Measurements from ENCODE around the gene WNT11. TPM values are rescaled to one million over a fixed set of nuclear protein-coding genes. Genes with fewer than 3 reads are reported as not detected.

WNT11 gene
- total RNA-seq, 3 donors from 2014 or later (not counting 1 experiment from before 2014, with no cell fraction given): 0.47 to 1.3 (median 0.80) TPM

- TF ChIP-seq CTCF (IDR thresholded peaks at IDR 0.05): no peak
- Histone ChIP-seq H3K4me3 (ENCODE audit: low read length) (peak overlapping the region; percentile 52), H3K9me3 (ENCODE audit: control insufficient read depth, insufficient read depth, low read length) (no peaks in the 10 kb centered on the region), H3K36me3 (ENCODE audit: control insufficient read depth, insufficient read depth, low read length) (no peaks in the 10 kb centered on the region), H3K27me3 (ENCODE audit: control insufficient read depth, insufficient read depth, low read length) (peaks cover 61% of the 10 kb centered on the region), H3K4me1 (ENCODE audit: control insufficient read depth, insufficient read depth, low read length) (peaks cover 49% of the 10 kb centered on the region), H3K27ac (ENCODE audit: low read length) (no peak overlapping the region)
- Mint-ChIP-seq H3K36me3 (no peaks in the 10 kb centered on the region), H3K4me1 (peaks cover 8 to 40% of the 10 kb centered on the region in 2 donors), H3K27ac (no peak overlapping the region), H3K4me3 (peak overlapping the region; percentile 45), H3K27me3 (ENCODE audit: low read depth in 2 of 2) (peaks cover 12 to 43% of the 10 kb centered on the region in 2 donors), H3K9me3 (no peaks in the 10 kb centered on the region)
- DNase-seq (peak in 1 of 2 donors; percentile 47), ATAC-seq (no peak)
- intact Hi-C loops (cut with micrococcal nuclease): loop anchor here (5.0 kb wide), 3 partner anchors 57 to 473 kb away; no protein-coding TSS in a partner anchor
- under 1% methylated on average over 61 of the region's 61 CpGs for WGBS (ENCODE audit: insufficient coverage)
Measured at GRCh38 chr11:76209375-76209972, 3.2 kb upstream of the WNT11 start.

GRCh38 chr11:76208438-76209374 lies 2.4 kb upstream of the WNT11 start:
- ATAC-seq: peak; percentile 62 to 74 (median 64)
- H3K27me3 ChIP-seq (ENCODE audit: control insufficient read depth, insufficient read depth, low read length): peaks cover 63% of the 10 kb centered on the region
- peak; percentile 89 for TF ChIP-seq CTCF (IDR thresholded peaks at IDR 0.05)
- H3K4me1 ChIP-seq (ENCODE audit: control insufficient read depth, insufficient read depth, low read length): peaks cover 49% of the 10 kb centered on the region
- H3K9me3 ChIP-seq (ENCODE audit: control insufficient read depth, insufficient read depth, low read length): no peaks in the 10 kb centered on the region
- H3K27ac ChIP-seq (ENCODE audit: low read length): no peak overlapping the region
- H3K9me3 Mint-ChIP-seq: no peaks in the 10 kb centered on the region
- no peak overlapping the region for H3K27ac Mint-ChIP-seq
- peak; percentile 74 to 89 for DNase-seq
- H3K36me3 Mint-ChIP-seq: no peaks in the 10 kb centered on the region
- intact Hi-C loops (cut with micrococcal nuclease): loop anchor here (5.0 kb wide), 3 partner anchors 56 to 474 kb away; no protein-coding TSS in a partner anchor
- H3K4me1 Mint-ChIP-seq: peaks cover 8 to 40% of the 10 kb centered on the region in 2 donors
- no peaks in the 10 kb centered on the region for H3K36me3 ChIP-seq (ENCODE audit: control insufficient read depth, insufficient read depth, low read length)
- under 1% methylated on average over 76 of the region's 79 CpGs for WGBS (ENCODE audit: insufficient coverage)
- peaks cover 18 to 51% of the 10 kb centered on the region in 2 donors for H3K27me3 Mint-ChIP-seq (ENCODE audit: low read depth in 2 of 2)
- peak overlapping the region; percentile 93 for H3K4me3 Mint-ChIP-seq
- H3K4me3 ChIP-seq (ENCODE audit: low read length): peak overlapping the region; percentile 52

- H3K4me3 Mint-ChIP-seq: peak overlapping the region; percentile 93
Measured at GRCh38 chr11:76207642-76208401, 1.5 kb upstream of the WNT11 start.

More at GRCh38 chr11:76207642-76208401, 1.5 kb upstream of the WNT11 start:
- intact Hi-C loops (cut with micrococcal nuclease): loop anchor here (1.0 to 5.0 kb wide), 6 partner anchors 27 to 474 kb away; no protein-coding TSS in a partner anchor
- H3K27me3 ChIP-seq (ENCODE audit: control insufficient read depth, insufficient read depth, low read length): peaks cover 59% of the 10 kb centered on the region
- no peaks in the 10 kb centered on the region for H3K9me3 ChIP-seq (ENCODE audit: control insufficient read depth, insufficient read depth, low read length)
- ATAC-seq (peak; percentile 80 to 88 (median 81)), DNase-seq (peak; percentile 77 to 90)
- under 1% methylated on average over 54 of the region's 55 CpGs for WGBS (ENCODE audit: insufficient coverage)
- TF ChIP-seq CTCF (IDR thresholded peaks at IDR 0.05): peak; percentile 99
- peaks cover 8 to 40% of the 10 kb centered on the region in 2 donors for H3K4me1 Mint-ChIP-seq
- H3K27ac ChIP-seq (ENCODE audit: low read length): no peak overlapping the region
- H3K36me3 ChIP-seq (ENCODE audit: control insufficient read depth, insufficient read depth, low read length): no peaks in the 10 kb centered on the region
- peaks cover 18 to 50% of the 10 kb centered on the region in 2 donors for H3K27me3 Mint-ChIP-seq (ENCODE audit: low read depth in 2 of 2)
- peak overlapping the region; percentile 52 for H3K4me3 ChIP-seq (ENCODE audit: low read length)
- H3K9me3 Mint-ChIP-seq: no peaks in the 10 kb centered on the region
- peaks cover 49% of the 10 kb centered on the region for H3K4me1 ChIP-seq (ENCODE audit: control insufficient read depth, insufficient read depth, low read length)
- H3K36me3 Mint-ChIP-seq: no peaks in the 10 kb centered on the region
- H3K27ac Mint-ChIP-seq: peak overlapping the region in 1 of 2 donors; percentile 38

Measured in natural killer cell (primary cell).